ENCODE measurements around the gene MUC5B. TPM values are rescaled to one million over a fixed set of nuclear protein-coding genes. Genes with fewer than 3 reads are reported as not detected.

The MUC5B gene
- total RNA-seq, 2 donors from 2014 or later, result not detected

DNA sequence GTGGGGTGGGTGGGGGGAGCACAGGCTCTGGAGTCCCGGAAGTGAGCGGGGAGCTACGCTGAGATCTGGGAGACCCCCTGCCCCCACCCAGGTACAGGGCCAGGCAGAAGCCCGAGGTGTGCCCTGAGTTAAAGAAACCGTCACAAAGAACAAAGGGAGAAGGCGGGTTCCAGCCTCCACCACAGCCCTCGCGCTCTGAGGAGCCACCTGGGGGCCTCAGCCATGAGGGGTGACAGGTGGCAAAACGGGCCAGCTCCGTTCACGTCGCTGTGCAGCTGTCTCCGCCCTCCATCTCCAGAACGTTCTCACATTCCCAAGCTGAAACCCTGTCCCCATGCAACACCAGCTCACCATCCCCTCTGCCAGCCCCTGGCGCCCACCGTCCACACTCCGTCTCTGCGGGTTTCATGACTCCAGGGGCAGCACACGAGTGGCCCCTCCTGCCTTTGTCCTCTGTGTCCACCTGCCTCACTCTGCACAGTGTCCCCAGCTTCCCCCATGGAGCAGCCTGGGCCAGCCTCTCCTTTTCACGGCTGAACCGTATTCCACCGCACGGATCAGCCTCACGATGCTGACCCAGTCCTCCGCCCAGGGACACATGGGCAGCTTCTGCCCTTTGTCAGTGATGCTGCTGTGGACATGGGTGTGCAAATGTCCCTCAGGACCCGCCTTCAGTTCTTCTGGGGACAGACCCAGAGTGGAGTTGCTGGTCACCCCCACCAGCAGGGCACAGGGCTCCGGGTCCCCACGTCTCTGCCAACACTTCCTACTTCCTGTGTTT lies 1.7 kb upstream of the MUC5B start:
- H3K9me3 ChIP-seq, result no peaks in the 10 kb centered on the region
- no peak overlapping the region for H3K27ac ChIP-seq
- no peak overlapping the region for H3K4me3 ChIP-seq
- H3K4me1 ChIP-seq, result no peaks in the 10 kb centered on the region
- H3K27me3 ChIP-seq, result peaks cover 0 to 9% of the 10 kb centered on the region in 2 donors
- H3K36me3 ChIP-seq, result no peaks in the 10 kb centered on the region
- no peak for DNase-seq (ENCODE audit: low spot score)
- TF ChIP-seq, protein P1, sequence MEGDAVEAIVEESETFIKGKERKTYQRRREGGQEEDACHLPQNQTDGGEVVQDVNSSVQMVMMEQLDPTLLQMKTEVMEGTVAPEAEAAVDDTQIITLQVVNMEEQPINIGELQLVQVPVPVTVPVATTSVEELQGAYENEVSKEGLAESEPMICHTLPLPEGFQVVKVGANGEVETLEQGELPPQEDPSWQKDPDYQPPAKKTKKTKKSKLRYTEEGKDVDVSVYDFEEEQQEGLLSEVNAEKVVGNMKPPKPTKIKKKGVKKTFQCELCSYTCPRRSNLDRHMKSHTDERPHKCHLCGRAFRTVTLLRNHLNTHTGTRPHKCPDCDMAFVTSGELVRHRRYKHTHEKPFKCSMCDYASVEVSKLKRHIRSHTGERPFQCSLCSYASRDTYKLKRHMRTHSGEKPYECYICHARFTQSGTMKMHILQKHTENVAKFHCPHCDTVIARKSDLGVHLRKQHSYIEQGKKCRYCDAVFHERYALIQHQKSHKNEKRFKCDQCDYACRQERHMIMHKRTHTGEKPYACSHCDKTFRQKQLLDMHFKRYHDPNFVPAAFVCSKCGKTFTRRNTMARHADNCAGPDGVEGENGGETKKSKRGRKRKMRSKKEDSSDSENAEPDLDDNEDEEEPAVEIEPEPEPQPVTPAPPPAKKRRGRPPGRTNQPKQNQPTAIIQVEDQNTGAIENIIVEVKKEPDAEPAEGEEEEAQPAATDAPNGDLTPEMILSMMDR (IDR thresholded peaks at IDR 0.05), result no peak

DNA sequence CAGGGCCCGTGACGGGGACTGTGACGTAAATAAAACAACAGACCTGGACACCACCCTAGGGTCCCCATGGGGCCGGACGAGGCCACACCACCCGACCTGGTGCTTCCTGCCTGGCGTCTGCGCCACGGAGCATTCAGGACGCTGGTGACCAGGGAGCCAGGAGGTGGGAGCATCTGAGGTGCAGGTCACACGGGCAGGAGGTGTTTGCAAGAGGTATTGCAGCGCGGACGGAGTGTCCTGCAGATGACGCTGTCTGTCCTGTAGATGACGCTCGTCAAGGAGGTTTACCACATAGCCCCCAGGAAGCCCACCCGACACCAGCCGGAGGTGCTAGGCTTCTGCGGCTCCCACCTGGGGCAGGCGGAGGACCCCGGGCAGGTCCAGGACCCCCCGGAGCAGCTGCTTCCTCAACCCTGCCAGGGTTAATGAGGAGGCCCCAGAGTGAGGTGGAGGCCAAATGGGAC lies 986 bp upstream of the MUC5B start:
- no peaks in the 10 kb centered on the region for H3K9me3 ChIP-seq
- H3K4me1 ChIP-seq, result no peaks in the 10 kb centered on the region
- DNase-seq (ENCODE audit: low spot score), result no peak
- TF ChIP-seq, protein P1 (IDR thresholded peaks at IDR 0.05), result no peak
- no peaks in the 10 kb centered on the region for H3K36me3 ChIP-seq
- peaks cover 0 to 9% of the 10 kb centered on the region in 2 donors for H3K27me3 ChIP-seq
- H3K4me3 ChIP-seq, result no peak overlapping the region
- H3K27ac ChIP-seq, result no peak overlapping the region

DNA sequence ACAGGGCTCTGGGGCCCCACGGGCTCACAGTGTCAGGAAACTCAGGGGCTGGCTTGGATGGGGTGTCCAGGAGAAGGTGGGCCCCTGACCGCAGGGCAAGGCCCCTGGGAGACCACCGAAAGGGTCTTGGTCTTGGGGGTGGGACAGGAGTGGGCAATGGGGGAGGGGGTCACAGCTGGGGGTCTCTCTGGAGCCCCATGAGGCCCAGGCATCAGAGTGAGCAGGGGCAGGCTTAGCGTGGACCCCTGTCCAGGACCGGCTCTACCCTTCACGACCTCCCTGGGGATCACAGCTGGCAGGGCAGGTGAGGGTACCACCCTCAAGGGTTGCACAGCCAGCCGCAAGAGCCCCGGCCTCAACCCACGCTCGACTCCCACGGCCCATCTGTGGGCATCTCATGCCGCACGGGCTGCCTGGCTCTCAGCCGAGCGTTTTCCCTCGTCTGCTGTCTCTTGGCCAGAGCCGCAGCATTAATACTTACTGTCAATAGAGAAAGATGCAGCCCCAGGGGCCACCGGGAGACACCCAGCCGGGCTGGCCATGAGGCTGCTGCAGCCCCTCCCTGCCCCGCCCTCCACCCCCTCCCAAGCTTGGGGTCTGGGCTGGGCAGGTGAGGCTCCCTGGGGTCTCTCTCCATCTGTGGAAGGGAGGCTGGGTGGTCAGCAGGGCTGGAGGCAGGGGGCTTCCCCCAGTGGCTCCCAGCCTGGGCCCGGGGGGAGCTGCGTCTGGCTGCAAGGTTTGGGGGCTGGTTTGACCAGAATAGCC lies 662 bp downstream of the MUC5B start:
- no peaks in the 10 kb centered on the region for H3K9me3 ChIP-seq
- H3K4me3 ChIP-seq, result no peak overlapping the region
- TF ChIP-seq, protein P1 (IDR thresholded peaks at IDR 0.05), result no peak
- peaks cover 0 to 9% of the 10 kb centered on the region in 2 donors for H3K27me3 ChIP-seq
- no peak overlapping the region for H3K27ac ChIP-seq
- no peaks in the 10 kb centered on the region for H3K4me1 ChIP-seq
- H3K36me3 ChIP-seq, result no peaks in the 10 kb centered on the region
- DNase-seq (ENCODE audit: low spot score), result no peak

DNA sequence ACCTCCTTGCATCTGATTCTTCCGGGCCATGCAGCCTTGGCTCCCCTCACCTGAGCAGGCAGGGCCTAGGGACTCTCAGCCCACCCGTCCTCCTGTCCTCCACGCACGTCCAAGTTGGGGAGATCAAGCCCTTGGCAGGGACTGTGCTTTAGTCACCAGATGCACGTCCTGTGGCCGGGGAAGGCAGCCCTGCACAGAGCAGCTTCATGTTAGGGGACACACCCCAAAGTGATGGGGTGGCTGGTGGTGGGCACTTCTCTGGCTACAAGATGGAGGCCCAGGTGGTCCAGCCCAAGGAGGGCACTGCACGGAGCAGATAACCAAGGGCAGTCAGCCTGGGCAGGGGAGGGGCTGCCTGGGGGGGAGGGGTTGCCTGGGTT lies 1.2 kb downstream of the MUC5B start:
- Histone ChIP-seq H3K27me3 (peaks cover 0 to 9% of the 10 kb centered on the region in 2 donors), H3K4me1 (no peaks in the 10 kb centered on the region), H3K27ac (no peak overlapping the region), H3K9me3 (no peaks in the 10 kb centered on the region), H3K36me3 (no peaks in the 10 kb centered on the region), H3K4me3 (no peak overlapping the region)
- TF ChIP-seq, protein P1 (IDR thresholded peaks at IDR 0.05), result no peak
- DNase-seq (ENCODE audit: low spot score), result no peak

DNA sequence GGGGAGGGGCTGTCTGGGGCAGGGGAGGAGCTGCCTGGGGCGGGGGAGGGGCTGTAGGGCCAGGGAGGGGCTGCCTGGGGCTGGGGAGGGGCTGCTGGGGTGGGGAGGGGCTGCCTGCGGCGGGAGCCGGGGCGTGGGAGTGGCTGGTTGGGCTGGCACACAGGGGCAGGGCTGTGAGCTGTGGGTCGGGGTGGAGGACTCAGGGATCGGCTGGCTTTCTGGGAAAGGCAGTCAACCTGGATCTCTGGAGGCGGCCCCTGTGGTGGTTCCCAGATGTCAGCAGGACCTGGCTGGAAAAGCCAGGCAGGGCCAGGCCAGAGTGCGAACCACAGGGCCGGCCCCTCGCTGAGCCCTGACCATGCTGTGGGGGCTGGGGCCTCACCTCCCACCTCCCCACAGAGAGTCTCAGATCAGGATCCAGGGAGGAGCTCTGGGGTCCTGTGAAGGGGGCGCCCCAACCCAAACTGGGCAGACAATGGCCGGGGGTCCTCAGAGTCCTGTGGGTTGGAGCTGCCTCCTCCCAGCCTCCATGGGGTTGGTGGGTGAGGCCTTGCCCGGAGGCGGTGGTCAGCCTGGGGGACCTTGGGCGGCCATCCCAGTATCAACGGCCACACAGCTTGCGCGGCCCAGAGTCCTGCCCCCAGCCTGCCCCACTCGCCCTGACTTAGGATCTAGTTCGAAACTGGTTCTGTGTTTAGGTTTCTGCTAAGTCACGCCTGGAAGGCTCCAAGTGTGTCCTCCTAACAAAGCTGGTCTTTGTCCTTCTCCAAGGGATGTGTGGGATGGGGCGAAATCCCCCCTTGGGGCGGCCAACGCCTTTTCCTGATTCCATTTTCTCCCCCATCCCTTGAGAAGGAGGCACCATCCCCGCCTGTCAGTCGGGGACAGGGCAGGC lies 1.9 kb downstream of the MUC5B start:
- no peak overlapping the region for H3K27ac ChIP-seq
- no peaks in the 10 kb centered on the region for H3K4me1 ChIP-seq
- no peak for DNase-seq (ENCODE audit: low spot score)
- no peaks in the 10 kb centered on the region for H3K9me3 ChIP-seq
- TF ChIP-seq, protein P1 (IDR thresholded peaks at IDR 0.05), result no peak
- peaks cover 0 to 9% of the 10 kb centered on the region in 2 donors for H3K27me3 ChIP-seq
- H3K4me3 ChIP-seq, result no peak overlapping the region
- no peaks in the 10 kb centered on the region for H3K36me3 ChIP-seq

Data from right atrium auricular region (tissue), 2 donors.